Measurements from ENCODE around the gene NELL2.

DNA sequence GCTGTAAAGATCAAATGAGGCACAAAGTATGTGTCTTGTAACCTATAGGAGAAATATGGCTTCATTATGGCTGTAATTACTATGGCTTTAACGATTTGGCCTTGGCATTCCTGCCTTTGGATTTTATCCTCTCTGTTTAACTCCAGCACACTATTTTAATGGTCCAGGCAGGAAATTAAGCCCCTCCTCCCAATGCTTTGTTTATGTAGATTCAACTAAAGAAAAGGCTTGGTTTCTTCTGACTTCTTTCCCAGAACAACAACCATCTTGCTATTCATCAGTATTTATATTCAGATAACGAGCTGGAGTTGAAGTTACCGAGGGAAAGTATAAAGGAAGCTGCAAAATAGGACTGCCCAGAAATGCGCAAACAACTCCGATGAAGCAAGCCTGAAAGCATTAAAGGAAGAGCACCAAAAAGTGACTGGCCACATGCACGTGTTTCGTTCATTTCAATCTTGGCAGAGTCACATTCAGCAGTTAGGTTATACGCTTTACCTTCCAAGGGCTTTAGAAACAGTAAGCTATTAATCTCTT, 104.6 kb downstream of the NELL2 start:
- TF ChIP-seq, protein P1, sequence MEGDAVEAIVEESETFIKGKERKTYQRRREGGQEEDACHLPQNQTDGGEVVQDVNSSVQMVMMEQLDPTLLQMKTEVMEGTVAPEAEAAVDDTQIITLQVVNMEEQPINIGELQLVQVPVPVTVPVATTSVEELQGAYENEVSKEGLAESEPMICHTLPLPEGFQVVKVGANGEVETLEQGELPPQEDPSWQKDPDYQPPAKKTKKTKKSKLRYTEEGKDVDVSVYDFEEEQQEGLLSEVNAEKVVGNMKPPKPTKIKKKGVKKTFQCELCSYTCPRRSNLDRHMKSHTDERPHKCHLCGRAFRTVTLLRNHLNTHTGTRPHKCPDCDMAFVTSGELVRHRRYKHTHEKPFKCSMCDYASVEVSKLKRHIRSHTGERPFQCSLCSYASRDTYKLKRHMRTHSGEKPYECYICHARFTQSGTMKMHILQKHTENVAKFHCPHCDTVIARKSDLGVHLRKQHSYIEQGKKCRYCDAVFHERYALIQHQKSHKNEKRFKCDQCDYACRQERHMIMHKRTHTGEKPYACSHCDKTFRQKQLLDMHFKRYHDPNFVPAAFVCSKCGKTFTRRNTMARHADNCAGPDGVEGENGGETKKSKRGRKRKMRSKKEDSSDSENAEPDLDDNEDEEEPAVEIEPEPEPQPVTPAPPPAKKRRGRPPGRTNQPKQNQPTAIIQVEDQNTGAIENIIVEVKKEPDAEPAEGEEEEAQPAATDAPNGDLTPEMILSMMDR (IDR thresholded peaks at IDR 0.05; ENCODE audit: insufficient read depth, low read length) = no peak
- TF ChIP-seq POLR2AphosphoS5 (IDR thresholded peaks at IDR 0.05; ENCODE audit: low read depth) = no peak
